Measurements from ENCODE around the gene UFSP2. TPM values are rescaled to one million over a fixed set of nuclear protein-coding genes. Genes with fewer than 3 reads are reported as not detected.

UFSP2 gene, protein sequence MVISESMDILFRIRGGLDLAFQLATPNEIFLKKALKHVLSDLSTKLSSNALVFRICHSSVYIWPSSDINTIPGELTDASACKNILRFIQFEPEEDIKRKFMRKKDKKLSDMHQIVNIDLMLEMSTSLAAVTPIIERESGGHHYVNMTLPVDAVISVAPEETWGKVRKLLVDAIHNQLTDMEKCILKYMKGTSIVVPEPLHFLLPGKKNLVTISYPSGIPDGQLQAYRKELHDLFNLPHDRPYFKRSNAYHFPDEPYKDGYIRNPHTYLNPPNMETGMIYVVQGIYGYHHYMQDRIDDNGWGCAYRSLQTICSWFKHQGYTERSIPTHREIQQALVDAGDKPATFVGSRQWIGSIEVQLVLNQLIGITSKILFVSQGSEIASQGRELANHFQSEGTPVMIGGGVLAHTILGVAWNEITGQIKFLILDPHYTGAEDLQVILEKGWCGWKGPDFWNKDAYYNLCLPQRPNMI
- total RNA-seq = 51.2 TPM
- long read RNA-seq, transcript UFSP2-201 (12 exons, 1,630 nt) = major isoform, 79 of 91 reads
- long read RNA-seq, partial matches to known transcripts = 5 of 91 reads
- long read RNA-seq, other reads (novel, unspliced or antisense) = 5 of 91 reads

DNA sequence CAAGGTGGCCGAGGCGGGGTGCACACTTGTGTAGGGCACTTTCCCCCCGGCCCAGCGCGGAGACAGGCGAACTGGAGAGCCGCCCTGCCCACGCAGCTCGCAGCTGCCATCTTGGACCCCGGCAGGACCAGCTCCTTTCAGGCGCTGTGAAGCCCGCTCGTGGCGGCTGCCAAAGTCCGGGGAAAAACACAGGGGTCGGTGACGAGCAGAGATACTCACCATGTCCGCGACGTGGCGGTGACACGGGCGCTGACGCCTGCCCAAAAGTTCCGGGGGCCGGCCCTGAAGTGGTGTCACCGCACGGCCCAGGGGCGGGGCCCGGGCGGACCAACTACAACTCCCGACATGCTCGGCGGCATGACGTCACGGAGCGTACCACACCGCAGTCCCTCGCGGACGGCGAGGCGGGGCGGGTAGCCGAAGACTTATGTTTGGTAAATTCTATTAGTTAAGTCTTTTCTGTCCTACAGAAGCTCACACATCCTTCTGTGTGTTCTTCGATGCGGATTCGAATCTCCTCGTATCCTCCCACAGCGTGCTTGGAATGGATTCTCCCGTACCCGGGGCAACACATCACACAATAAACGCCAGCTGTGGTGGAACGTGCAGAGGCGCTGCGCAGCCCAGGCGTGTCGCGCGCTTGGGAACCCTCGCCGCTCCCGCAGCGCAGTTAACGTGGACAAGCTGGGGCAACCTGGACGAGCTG, at the start of gene UFSP2:
Gene UFSP2 (minus strand): TSS at position 318 of the 706 bp plus-strand sequence. CDS start 96 bp downstream, at position 222.
- DNase-seq = peak; percentile 88
- H3K27me3 ChIP-seq (ENCODE audit: low read depth) = no peaks in the 10 kb centered on the region
- H3K4me3 ChIP-seq = peak within 1 kb of the TSS; percentile 80
- intact Hi-C loops (cut with micrococcal nuclease) = loop anchor here (10.0 kb wide), 1 partner anchor 169 kb away; no protein-coding TSS in a partner anchor
- H3K9me3 ChIP-seq (replicated peaks) = no peaks in the 10 kb centered on the region
- peaks cover 51% of the 10 kb centered on the region for H3K4me1 ChIP-seq
- H3K27ac ChIP-seq (replicated peaks) = peak within 1 kb of the TSS; percentile 97
- peaks cover 14% of the 10 kb centered on the region for H3K36me3 ChIP-seq
- TF ChIP-seq, protein P1, sequence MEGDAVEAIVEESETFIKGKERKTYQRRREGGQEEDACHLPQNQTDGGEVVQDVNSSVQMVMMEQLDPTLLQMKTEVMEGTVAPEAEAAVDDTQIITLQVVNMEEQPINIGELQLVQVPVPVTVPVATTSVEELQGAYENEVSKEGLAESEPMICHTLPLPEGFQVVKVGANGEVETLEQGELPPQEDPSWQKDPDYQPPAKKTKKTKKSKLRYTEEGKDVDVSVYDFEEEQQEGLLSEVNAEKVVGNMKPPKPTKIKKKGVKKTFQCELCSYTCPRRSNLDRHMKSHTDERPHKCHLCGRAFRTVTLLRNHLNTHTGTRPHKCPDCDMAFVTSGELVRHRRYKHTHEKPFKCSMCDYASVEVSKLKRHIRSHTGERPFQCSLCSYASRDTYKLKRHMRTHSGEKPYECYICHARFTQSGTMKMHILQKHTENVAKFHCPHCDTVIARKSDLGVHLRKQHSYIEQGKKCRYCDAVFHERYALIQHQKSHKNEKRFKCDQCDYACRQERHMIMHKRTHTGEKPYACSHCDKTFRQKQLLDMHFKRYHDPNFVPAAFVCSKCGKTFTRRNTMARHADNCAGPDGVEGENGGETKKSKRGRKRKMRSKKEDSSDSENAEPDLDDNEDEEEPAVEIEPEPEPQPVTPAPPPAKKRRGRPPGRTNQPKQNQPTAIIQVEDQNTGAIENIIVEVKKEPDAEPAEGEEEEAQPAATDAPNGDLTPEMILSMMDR (IDR thresholded peaks at IDR 0.05; ENCODE audit: borderline replicate concordance) = no peak

GRCh38 chr4:185473247-185473646, 47.5 kb upstream of the UFSP2 start:
- peaks cover 16% of the 10 kb centered on the region for H3K4me1 ChIP-seq
- no peak overlapping the region for H3K4me3 ChIP-seq
- TF ChIP-seq, protein P1 (IDR thresholded peaks at IDR 0.05; ENCODE audit: borderline replicate concordance) = no peak
- H3K9me3 ChIP-seq (replicated peaks) = no peaks in the 10 kb centered on the region
- intact Hi-C loops (cut with micrococcal nuclease) = no loop called here
- no peaks in the 10 kb centered on the region for H3K27me3 ChIP-seq (ENCODE audit: low read depth)
- DNase-seq = no peak
- H3K27ac ChIP-seq (replicated peaks) = no peak overlapping the region
- no peaks in the 10 kb centered on the region for H3K36me3 ChIP-seq

- H3K4me3 ChIP-seq = peak overlapping the region; percentile 92
- intact Hi-C loops (cut with micrococcal nuclease) = no loop called here
- DNase-seq = no peak
- H3K9me3 ChIP-seq (replicated peaks) = no peaks in the 10 kb centered on the region
- H3K27ac ChIP-seq (replicated peaks) = no peak overlapping the region
- H3K27me3 ChIP-seq (ENCODE audit: low read depth) = no peaks in the 10 kb centered on the region
- peaks cover 16% of the 10 kb centered on the region for H3K4me1 ChIP-seq
- TF ChIP-seq, protein P1 (IDR thresholded peaks at IDR 0.05; ENCODE audit: borderline replicate concordance) = no peak
- no peaks in the 10 kb centered on the region for H3K36me3 ChIP-seq
These were observed 46.4 kb upstream of the UFSP2 start for GRCh38 chr4:185472103-185472542.

DNA sequence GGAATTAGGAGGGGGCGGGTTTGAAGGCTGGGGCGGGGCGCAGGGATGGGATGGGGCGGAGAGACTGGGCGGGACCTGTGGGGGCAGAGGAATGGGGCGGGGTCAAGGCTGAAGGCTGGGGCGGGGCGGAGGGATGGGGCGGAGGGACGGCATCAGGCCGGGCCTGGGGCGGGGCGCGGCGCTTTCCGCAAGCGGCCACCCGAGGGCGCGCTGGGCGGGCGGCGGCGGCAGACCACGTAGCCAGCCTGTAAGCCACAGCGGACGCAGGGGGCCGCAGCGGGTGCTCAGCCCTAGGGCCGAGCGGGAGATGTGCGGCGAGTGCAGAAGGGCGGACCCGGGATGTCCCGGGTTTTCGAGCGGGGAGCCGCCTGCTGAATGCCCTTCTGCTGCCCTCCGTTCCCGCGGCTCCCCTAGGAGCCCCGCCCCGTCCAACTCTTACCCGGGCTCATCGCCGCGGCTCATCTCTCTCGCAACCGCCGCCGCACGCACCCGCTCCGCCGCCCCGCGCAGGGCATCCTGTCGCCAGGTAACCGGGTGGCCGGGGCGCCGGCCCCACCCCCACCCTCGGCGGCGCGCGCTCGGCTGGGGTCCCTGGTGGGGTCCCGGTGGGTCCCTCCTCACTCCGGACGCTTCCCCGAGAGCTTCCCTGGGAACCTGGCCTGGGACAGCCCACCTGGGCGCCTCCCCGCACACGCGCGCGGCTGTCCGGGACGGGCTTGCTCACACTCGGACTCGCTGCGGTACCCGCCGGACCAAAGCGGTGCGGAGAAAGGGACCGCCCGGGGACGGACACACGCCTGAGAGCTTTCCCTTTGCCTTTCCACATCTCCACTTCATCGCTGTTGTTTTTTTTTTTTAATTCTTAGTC, 45.7 kb upstream of the UFSP2 start, which contains the start of gene CCDC110:
Gene CCDC110 (minus strand): TSS at position 499 of the 868 bp plus-strand sequence. CDS start 50 bp downstream, at position 449.
- Histone ChIP-seq H3K27me3 (ENCODE audit: low read depth) (no peaks in the 10 kb centered on the region), H3K9me3 (replicated peaks) (no peaks in the 10 kb centered on the region), H3K4me1 (peaks cover 16% of the 10 kb centered on the region), H3K36me3 (no peaks in the 10 kb centered on the region), H3K4me3 (peak within 1 kb of the TSS; percentile 92), H3K27ac (replicated peaks) (peak within 1 kb of the TSS; percentile 66)
- intact Hi-C loops (cut with micrococcal nuclease) = no loop called here
- TF ChIP-seq, protein P1 (IDR thresholded peaks at IDR 0.05; ENCODE audit: borderline replicate concordance) = peak; percentile 76
- peak; percentile 94 for DNase-seq

All from left ventricle myocardium inferior (tissue), 1 donor.